Left colon (tissue), 2 donors: ENCODE results near the gene CRB3. TPM values are rescaled to one million over a fixed set of nuclear protein-coding genes. Genes with fewer than 3 reads are reported as not detected.
A peak's percentile ranks its signal among the peaks of the same experiment; 100 is the strongest.

Experiments
- ATAC-seq: fragments of 200-7000 bp; cut with Tn5 transposase; one replicate; pipeline ENCODE4 v1.9.1; 2020; ENCODE audit warnings: mild to moderate bottlenecking, moderate library complexity
- DNase-seq, 2 donors: peaks; one replicate each; pipeline ENCODE4 v3.0.0-alpha.2; 2020
- intact Hi-C, 2 donors: fragments of 100-400 bp; cut with DNase I in 1 of 2; cut with micrococcal nuclease in 1 of 2; formaldehyde crosslinking; loops; one replicate each; pipeline versions ENCODE4 v1.11.2 to v1.14.0; 2022; cut with DNase I, micrococcal nuclease
- total RNA-seq, 2 donors: library from RNA; stranded (reverse); fragmentation: NEBNext Ultra II Directional; extraction: Animal tissue kit (Norgen Biotek cat#: 25700); gene quantifications; one replicate each; pipeline ENCODE4 v1.2.1, GENCODE V29; 2021
- donor health status: DM: no; HTN: no; CAD: no.
- donor health status: DM: yes; HTN: yes; CAD: no.

CRB3 gene
- total RNA-seq, 2 donors from 2014 or later, result 106 to 148 TPM

DNA sequence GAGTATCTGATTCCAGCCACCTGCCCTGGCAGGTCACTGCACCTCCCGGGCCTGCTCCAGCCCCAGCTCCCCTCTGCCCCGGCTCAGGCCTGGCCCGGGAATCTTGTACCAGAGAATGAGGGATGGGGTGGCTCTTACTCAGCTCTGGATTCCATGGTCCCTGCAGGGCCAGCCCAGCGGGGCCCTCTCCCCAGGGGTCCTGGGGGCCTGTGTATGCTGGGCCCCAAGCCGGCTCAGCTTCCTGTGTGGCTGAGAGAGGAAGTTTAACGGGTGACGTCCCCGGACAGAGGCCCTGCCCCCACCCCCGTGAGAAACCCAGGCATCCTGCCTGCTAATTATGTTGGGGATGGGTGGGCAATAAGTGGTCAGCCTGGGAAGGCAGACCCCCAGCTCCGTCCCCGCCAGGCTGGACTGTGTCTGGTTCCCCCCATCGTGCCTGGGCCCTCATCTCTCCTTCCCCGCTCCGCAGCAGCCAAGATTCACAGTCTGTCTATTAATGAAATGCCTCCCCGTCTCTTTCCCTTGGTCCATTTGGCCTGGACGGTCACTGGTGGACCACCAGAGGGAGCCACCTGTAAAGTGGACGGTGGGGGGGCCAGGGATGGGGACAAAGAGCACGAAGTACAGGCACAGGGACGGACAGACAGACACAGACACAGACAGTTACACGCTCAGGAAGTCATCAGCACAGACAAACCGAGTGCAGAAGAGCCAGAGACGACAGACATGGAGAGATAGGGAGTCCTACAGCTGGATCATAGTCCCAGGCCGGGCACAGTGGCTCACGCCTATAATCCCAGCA lies 17.7 kb downstream of the CRB3 start, which contains the start of gene DENND1C:
Gene DENND1C (minus strand): TSS at position 247 of the 802 bp plus-strand sequence. CDS start 92 bp downstream, at position 155.
- DNase-seq (peak in 1 of 2 donors; percentile 68), ATAC-seq (peak; percentile 43)
- intact Hi-C loops, result no loop called here

DNA sequence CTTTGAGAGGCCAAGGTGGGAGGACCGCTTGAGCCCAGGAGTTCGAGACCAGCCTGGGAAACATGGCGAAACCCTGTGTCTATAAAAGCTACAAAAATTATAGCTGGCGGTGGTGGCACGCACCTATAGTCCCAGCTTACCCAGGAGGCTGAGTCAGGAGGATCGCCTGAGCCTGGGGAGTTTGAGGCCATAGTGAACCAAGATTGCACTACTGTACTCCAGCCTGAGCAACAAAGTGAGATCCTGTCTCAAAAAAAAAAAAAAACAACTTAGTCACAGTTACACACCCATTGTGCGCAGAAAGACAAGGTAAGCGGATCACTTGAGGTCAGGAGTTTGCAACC lies 18.2 kb downstream of the CRB3 start:
- no peak for ATAC-seq
- intact Hi-C loops, result no loop called here
- no peak for DNase-seq

DNA sequence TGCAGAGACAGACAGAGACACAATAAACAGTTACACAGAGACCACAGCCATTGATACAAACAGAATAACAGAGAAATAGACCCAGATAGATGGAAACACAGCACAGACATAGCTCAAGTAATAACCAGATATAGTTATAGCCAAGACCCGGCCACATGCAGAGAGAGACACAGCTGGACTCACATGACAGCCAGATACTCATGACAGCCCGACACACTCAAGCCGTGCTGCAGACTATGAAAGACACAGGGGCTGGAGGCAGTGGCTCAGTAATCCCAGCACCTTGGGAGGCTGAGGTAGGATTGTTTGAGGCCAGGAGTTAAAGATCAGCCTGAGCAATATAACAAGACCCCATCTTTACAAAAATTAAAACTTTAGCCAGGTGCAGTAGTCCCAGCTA lies 19.2 kb downstream of the CRB3 start:
- DNase-seq, result no peak
- intact Hi-C loops, result no loop called here
- ATAC-seq, result no peak

DNA sequence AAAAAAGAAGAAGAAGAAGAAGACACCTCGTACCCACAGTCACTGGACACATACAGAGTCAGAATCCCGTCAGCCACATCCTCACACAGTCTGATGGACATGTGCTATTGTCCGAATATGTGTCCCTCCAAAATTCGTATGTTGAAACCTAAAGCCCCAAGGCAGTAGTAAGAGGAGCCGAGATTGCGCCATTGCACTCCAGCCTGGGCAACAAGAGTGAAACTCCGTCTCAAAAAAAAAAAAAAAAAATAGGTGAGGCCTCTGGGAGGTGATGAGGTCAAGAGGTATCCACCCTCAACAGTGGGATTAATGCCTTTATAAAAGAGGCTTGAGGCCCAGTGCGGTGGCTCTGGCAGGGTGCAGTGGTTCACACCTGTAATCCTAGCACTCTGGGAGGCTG lies 20.2 kb downstream of the CRB3 start:
- DNase-seq (no peak), ATAC-seq (no peak)
- intact Hi-C loops, result no loop called here

DNA sequence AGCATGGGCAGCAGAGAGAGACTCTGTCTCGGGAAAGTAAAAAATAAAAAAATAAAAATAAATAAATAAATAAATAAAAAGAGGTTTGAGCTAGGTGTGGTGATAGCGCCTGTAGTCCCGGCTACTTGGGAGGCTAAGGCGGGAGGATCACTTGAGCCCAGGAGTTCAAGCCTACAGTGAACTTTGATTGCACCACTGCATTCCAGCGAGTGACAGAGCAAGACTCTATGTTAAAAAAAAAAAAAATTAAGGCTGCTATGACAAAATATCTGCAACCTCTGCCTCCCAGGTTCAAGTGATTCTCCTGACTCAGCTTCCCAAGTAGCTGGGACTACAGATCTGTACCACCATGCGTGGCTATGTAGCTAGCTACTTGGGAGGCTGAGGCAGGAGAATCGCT lies 20.8 kb downstream of the CRB3 start:
- DNase-seq, result no peak
- ATAC-seq, result no peak
- intact Hi-C loops, result no loop called here

DNA sequence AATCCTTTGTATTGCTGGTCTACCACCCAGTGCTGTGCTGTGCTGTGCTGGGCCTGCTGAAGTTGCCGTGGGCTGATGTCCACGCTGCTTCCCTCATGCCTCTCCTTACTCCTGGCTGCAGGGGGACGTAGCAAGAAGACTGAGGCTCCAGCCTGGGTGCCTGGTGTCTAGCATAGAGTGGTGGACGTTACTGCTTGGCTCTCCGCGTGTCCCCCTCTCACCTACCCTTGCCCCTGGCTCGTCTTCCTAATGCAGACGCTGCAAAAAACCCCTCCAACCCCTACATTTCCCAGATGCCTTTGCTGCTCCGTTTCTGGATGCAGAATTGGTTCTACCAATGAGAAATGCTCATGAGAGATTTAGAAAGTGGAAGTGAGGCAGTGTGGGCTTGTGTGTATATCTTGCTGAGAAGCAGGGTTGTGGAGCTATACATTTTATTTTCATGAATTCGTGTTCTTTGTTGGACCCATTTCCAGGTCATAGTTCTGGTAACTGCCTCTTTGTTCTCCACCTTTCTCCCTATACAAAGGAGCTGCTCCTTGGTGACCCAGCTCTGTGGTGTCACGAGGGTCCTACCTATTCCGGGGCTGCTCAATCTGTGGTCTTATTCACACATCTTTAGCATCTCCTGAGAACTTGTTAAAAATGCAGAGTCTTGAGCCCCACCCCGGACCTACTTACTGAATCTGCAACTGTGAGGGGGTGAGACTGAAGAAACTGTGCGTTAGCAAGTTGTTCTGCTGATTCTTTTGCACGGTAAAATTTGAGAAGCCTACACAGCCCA lies 25.4 kb downstream of the CRB3 start:
- DNase-seq (no peak), ATAC-seq (no peak)
- intact Hi-C loops, result no loop called here

DNA sequence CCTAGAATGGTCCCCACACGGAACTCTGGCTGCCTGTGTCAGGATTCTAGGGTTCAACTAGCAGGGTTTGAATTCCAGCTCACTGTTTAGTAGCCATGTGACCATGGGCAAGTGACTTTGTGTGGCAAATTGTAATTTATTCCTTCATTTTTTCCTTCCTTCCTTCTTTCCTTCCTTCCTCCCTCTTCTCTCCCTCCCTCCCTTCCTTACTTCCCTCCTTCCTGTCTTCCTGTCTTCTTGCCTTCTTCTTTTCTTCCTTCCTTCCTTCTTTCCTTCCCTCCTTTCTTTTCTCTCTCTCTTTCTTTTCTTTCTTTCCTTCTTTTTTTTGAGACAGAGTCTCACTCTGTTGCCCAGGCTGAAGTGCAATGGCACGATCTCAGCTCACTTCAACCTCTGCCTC lies 26.1 kb downstream of the CRB3 start:
- DNase-seq (no peak), ATAC-seq (no peak)
- intact Hi-C loops, result no loop called here

DNA sequence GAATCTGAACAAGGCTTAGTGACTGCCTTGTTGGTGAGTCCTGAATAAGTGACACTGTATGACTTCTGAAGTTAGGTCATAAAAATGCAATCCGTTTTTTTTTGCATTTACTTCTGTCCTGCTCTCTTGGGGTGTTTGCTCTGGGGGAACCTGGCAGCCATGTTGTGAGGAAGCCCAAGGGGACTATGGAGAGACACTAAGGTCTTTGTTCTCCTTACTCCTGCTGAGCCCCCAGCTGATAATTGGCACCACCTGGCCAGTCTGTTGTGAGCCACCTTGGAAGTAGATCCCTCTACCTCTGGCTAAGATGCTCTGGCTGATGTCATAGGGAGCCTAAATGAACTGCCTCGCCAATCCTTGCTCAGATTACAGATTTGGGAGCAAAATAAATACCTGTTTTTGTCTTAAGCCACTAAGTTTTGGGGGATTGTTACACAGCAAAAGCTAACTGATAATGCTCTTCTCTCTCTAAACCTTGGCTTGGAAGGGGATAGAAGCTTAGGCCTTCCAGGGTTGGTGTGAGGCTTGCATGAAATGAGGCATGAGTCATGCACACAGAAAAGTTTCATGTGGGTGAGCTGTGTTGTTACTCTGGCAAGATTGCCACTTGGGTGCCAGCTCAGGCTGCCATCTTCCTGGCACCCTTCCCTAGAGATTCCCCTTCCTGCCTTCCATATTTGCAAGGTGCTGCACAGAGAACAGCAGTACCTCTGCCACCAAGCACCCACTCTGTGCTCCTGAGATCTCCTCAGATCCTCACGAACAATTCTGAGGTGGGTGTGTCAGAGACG lies 27.9 kb downstream of the CRB3 start:
- intact Hi-C loops, result no loop called here
- ATAC-seq (no peak), DNase-seq (no peak)

DNA sequence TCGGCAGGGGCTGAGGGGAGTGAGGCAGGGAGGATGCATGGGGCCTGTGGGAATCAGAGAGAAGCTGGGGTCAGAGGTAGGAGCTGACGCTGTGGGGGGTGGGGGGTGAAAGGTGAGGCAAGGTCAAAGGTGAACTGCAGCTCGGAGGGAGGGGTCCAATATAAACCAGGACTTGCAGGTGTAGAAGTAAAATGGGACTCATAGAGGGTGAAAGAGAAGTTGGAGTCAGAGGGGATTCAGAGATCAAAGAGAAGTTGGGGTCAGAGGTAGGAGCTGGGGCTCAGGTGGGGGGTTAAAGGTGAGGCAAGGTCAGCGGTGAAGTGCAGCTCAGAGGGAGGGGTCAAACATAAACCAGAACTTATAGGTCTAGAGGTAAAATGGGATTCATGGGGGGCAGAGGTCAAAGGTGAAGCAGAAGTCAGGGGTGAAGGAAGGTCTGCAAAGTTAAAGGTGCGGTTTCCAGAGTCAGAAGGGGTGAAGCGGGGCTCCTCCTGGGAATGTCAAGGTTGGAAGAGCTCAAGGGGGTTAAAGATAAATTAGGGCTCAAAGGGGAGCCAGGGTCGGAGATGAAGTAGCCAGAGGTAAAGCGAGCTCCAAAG lies 30.5 kb downstream of the CRB3 start:
- no peak for DNase-seq
- ATAC-seq, result no peak
- intact Hi-C loops, result no loop called here

DNA sequence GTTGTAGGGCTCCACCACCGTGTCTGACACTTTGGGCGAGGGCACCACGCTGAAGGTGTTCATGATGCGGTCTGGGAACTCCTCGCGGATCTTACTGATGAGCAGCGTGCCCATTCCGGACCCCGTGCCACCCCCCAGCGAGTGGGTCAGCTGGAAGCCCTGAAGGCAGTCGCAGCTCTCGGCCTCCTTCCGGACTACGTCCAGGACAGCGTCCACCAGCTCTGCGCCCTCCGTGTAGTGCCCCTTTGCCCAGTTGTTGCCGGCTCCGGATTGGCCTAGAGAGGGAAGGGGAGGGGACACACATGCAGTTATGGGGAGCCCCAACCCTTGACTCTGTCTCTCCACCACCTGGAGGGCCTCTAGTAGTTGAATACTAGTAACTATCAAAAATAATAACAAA lies 31.9 kb downstream of the CRB3 start:
- DNase-seq (no peak), ATAC-seq (no peak)
- intact Hi-C loops, result no loop called here

DNA sequence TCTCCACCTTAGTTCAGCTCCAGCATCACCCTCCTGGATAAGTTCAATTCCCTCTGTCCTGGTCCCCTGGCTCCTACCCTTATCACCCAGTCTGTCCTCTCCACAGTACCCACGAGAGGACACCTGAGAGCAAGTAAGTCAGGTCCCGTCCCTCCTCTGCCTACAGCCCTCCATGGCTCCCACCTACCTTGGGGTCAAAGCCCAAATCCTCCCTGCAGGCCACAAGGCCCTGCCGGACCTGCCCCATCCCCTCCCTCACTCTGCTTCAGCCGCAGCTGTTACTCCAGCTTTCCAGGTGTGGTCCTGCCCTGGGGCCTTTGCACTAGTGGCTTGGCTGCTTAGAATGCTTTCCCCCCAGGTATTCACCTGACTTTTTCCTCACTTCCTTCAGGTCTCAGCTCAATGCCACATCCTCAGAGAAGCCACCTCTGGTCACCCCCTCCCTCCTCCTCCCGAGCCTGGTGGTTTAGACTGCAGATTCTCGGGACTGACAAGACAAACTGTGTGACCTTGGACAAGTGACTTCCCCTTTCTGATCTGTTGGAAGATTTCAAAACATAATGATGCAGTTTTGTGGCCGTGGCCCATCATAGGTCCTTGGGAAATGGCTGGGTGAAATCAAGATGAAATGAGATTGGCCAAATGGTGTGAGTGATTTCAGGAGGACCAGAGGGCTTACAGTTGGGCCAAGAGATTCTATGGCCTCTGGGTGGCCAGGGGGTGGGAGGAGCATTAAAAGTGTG lies 34.4 kb downstream of the CRB3 start:
- intact Hi-C loops, result no loop called here
- no peak for ATAC-seq
- DNase-seq, result no peak

DNA sequence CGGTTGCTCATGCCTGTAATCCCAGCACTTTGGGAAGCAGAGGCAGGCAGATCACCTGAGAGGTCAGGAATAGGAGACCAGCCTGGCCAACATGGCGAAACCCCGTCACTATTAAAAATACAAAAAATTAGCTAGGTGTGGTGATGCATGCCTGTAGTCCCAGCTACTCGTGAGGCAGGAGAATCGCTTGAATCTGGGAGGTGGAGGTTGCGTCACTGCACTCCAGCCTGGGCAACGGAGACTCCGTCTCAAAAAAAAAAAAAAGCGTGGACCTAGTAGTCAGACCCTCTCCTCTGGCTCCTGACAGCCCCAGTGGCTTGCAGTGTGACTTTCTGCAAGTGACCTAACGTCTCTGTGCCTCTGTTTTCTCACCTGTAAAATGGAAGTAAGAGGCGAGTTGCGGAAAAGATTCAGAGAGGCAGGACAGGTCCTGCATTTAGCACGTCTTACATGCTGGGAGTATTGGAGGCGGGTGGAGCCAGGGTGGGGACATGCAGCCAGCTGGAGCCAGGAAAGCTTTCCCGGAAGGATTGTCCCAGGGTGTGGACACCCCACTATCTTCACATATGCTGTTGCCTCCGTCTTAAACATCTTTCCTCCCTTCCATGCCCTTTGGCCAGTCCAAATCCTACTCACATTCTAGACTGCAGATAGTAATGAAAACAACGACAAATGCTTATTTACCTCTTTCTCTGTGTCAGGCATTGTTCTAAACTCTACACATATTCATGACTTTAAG lies 35.1 kb downstream of the CRB3 start:
- intact Hi-C loops, result no loop called here
- DNase-seq (peak in 1 of 2 donors; percentile 35), ATAC-seq (peak; percentile 90)

DNA sequence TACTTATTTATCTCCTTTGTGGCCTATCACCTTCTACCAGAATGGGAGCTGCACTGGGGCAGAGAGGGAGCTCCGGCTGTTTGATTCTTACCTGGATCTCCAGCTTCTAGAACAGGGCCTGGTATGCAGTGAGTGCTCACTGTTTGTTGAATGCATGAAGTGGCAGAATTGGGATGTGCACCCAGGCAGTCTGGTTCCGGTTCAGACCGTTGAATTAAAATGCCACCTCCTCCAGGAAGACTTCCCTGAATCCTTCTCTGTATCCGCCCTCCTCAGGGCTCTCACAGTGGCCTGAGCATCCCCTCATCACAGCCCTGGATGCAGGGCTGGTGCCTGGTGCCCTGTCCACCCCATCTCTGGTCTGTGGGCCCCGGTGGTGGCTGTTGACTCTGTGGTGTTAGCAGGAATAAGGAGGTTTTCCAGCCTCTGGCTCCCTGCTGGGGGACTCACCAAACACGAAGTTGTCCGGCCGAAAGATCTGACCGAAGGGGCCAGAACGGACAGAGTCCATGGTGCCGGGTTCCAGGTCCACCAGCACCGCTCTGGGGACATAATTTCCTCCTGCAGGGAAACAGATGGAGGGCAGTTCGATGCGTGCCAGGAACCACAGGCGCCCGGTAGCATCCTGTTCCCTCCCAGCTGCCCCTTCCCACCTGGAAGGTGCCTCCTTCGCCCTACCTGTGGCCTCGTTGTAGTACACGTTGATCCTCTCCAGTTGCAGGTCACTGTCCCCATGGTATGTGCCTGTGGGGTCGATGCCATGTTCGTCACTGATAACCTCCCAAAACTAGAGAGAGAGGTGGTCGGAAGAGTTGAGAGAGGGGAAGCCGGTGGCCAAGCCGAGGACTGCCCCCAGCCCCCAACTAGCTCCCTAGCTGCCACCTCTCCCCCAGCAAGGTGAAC lies 37.0 kb downstream of the CRB3 start:
- DNase-seq (no peak), ATAC-seq (no peak)
- intact Hi-C loops, result no loop called here

DNA sequence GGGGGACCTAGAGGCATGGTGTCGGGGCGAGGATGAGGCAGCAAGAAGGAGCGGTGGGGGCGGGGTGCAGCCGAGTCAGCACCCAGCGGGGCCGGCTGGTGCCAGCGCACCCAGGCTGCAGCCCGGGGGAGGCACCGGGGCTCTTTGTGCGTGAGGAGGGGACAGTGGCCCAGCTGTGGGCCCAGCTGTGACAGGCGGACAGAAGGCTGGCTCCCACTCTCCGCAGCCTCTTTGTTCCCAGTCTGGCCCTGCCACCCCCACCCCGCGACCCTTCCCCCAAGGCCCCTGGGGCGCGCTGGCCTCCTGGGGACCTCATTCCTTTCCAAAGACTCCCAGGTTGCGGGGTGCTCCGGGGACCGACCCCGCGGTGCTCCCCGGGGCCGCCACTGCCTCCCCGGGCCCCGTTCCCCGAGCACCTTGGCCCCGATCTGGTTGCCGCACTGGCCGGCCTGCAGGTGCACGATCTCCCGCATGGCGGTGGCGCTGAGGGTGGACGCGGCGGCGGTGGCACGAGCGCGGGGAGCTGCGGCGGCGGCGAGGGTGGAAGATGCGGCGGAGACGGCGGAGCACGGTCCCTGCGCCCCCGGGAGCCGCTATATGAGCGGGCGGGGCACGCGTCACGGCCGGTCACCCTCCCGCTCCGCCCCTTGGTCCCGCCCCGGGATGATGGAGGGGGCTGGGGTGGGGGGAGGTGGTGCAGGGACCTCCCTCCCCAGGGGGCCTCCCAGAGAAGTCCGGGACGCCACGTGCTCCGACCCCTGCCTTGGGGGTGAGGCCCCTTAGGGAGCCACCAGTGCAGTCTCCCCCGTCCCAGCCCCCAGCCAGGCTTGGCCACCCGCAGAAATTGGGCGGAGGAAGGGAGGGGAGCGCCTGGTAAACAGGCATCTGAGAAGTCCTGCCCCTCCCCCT lies 37.9 kb downstream of the CRB3 start, which contains the start of gene TUBB4A:
Gene TUBB4A (minus strand): TSS at position 570 of the 909 bp plus-strand sequence. CDS start 97 bp downstream, at position 473.
- no peak for DNase-seq
- intact Hi-C loops, result no loop called here
- ATAC-seq, result peak; percentile 14

DNA sequence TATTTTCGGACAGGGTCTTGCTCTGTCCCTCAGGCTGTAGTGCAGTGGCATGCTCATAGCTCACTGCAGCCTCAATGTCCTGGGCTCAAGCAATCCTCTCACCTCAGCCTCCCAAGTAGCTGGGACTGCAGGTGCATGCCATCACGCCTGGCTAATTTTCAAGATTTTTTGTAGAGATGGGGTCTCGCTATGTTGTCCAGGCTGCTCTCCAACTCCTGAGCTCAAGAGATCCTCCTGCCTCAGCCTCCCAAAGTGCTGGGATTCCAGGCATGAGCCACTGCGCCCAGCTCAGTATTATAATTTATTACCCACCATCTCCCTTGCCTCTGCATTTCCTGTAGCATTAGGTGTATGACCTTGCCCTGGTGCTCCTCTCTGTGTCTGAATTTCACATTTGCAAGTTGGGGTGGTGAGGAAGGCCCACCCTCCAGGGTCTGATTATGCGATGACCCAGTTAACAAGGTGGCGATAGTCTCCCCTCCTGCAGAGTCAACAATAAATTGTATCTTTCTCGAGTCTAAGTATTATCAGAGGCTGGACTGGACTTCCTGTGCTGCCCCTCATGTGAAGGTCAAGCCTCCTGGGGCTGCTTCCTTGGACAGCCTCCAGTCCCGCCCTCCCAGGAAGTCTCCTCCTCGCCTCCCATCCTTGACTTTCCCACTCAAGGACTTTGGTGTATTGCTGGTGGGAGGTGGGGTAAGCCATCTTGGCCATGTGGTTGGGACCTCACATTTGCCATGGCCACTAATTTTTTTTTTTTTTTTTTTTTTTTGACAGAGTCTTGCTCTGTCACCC lies 39.5 kb downstream of the CRB3 start:
- intact Hi-C loops, result no loop called here
- DNase-seq (no peak), ATAC-seq (no peak)
